Measurements from ENCODE around the gene TMPRSS13.

Gene TMPRSS13

GRCh38 chr11:117878314-117878938, 50.8 kb downstream of the TMPRSS13 start:
- Histone ChIP-seq H3K4me1 (peaks cover 24% of the 10 kb centered on the region), H3K36me3 (replicated peaks) (no peaks in the 10 kb centered on the region), H3K27me3 (ENCODE audit: low read depth) (no peaks in the 10 kb centered on the region), H3K4me3 (no peak overlapping the region), H3K9me3 (no peaks in the 10 kb centered on the region)
- in situ Hi-C loops (cut with MboI; ENCODE audit: low sequenced_read_pairs), result no loop called here
- no peak for DNase-seq (ENCODE audit: low spot score in 2 of 2)

- in situ Hi-C loops (cut with MboI; ENCODE audit: low sequenced_read_pairs), result no loop called here
- Histone ChIP-seq H3K27me3 (ENCODE audit: low read depth) (no peaks in the 10 kb centered on the region), H3K4me1 (peaks cover 19% of the 10 kb centered on the region), H3K36me3 (replicated peaks) (no peaks in the 10 kb centered on the region), H3K4me3 (peak overlapping the region; percentile 91), H3K9me3 (no peaks in the 10 kb centered on the region)
- no peak for DNase-seq (ENCODE audit: low spot score in 2 of 2)
These were observed 52.0 kb downstream of the TMPRSS13 start for GRCh38 chr11:117877120-117877784.

- in situ Hi-C loops (cut with MboI; ENCODE audit: low sequenced_read_pairs), result no loop called here
- Histone ChIP-seq H3K4me3 (peak within 1 kb of the TSS; percentile 91), H3K27me3 (ENCODE audit: low read depth) (no peaks in the 10 kb centered on the region)
These were observed 52.7 kb downstream of the TMPRSS13 start, which contains the start of gene FXYD6 for GRCh38 chr11:117876341-117877119. Gene FXYD6, minus strand, starts transcription at chr11:117876658. Its CDS starts 33,882 bp downstream, at chr11:117842776.

GRCh38 chr11:117876059-117876340, 53.2 kb downstream of the TMPRSS13 start:
- no peaks in the 10 kb centered on the region for H3K36me3 ChIP-seq (replicated peaks)
- H3K4me1 ChIP-seq, result peaks cover 18% of the 10 kb centered on the region
- DNase-seq (ENCODE audit: low spot score in 2 of 2), result no peak
- peak overlapping the region; percentile 91 for H3K4me3 ChIP-seq
- no peaks in the 10 kb centered on the region for H3K27me3 ChIP-seq (ENCODE audit: low read depth)
- H3K9me3 ChIP-seq, result no peaks in the 10 kb centered on the region
- in situ Hi-C loops (cut with MboI; ENCODE audit: low sequenced_read_pairs), result no loop called here

More at GRCh38 chr11:117876341-117877119, 52.7 kb downstream of the TMPRSS13 start, which contains the start of gene FXYD6:
- H3K4me1 ChIP-seq, result peaks cover 17% of the 10 kb centered on the region
- no peaks in the 10 kb centered on the region for H3K9me3 ChIP-seq
- no peaks in the 10 kb centered on the region for H3K36me3 ChIP-seq (replicated peaks)
- peak; percentile 74 to 86 for DNase-seq (ENCODE audit: low spot score in 2 of 2)

GRCh38 chr11:117875382-117876058, 53.7 kb downstream of the TMPRSS13 start:
- H3K4me1 ChIP-seq, result peaks cover 22% of the 10 kb centered on the region
- in situ Hi-C loops (cut with MboI; ENCODE audit: low sequenced_read_pairs), result no loop called here
- no peaks in the 10 kb centered on the region for H3K36me3 ChIP-seq (replicated peaks)
- peak in 1 of 2 experiments; percentile 48 for DNase-seq (ENCODE audit: low spot score in 2 of 2)
- peak overlapping the region; percentile 91 for H3K4me3 ChIP-seq
- H3K9me3 ChIP-seq, result no peaks in the 10 kb centered on the region
- H3K27me3 ChIP-seq (ENCODE audit: low read depth), result no peaks in the 10 kb centered on the region

- Histone ChIP-seq H3K27me3 (ENCODE audit: low read depth) (no peaks in the 10 kb centered on the region), H3K9me3 (no peaks in the 10 kb centered on the region), H3K4me3 (peak overlapping the region; percentile 91), H3K36me3 (replicated peaks) (no peaks in the 10 kb centered on the region), H3K4me1 (peaks cover 28% of the 10 kb centered on the region)
- DNase-seq (ENCODE audit: low spot score in 2 of 2), result no peak
- in situ Hi-C loops (cut with MboI; ENCODE audit: low sequenced_read_pairs), result no loop called here
These were observed 54.3 kb downstream of the TMPRSS13 start for GRCh38 chr11:117874910-117875381.

GRCh38 chr11:117874253-117874909, 54.8 kb downstream of the TMPRSS13 start:
- Histone ChIP-seq H3K27me3 (ENCODE audit: low read depth) (no peaks in the 10 kb centered on the region), H3K9me3 (no peaks in the 10 kb centered on the region), H3K36me3 (replicated peaks) (no peaks in the 10 kb centered on the region), H3K4me1 (peaks cover 32% of the 10 kb centered on the region), H3K4me3 (no peak overlapping the region)
- DNase-seq (ENCODE audit: low spot score in 2 of 2), result no peak
- in situ Hi-C loops (cut with MboI; ENCODE audit: low sequenced_read_pairs), result no loop called here

GRCh38 chr11:117873828-117874125, 55.4 kb downstream of the TMPRSS13 start:
- H3K9me3 ChIP-seq, result no peaks in the 10 kb centered on the region
- DNase-seq (ENCODE audit: low spot score in 2 of 2), result no peak
- H3K36me3 ChIP-seq (replicated peaks), result no peaks in the 10 kb centered on the region
- peaks cover 37% of the 10 kb centered on the region for H3K4me1 ChIP-seq
- H3K27me3 ChIP-seq (ENCODE audit: low read depth), result no peaks in the 10 kb centered on the region
- no peak overlapping the region for H3K4me3 ChIP-seq
- in situ Hi-C loops (cut with MboI; ENCODE audit: low sequenced_read_pairs), result no loop called here

- in situ Hi-C loops (cut with MboI; ENCODE audit: low sequenced_read_pairs), result no loop called here
- no peaks in the 10 kb centered on the region for H3K27me3 ChIP-seq (ENCODE audit: low read depth)
- DNase-seq (ENCODE audit: low spot score in 2 of 2), result no peak
- H3K9me3 ChIP-seq, result no peaks in the 10 kb centered on the region
- no peaks in the 10 kb centered on the region; the same call in 1 of the 2 replicates for H3K36me3 ChIP-seq (replicated peaks)
- H3K4me1 ChIP-seq, result peaks cover 39% of the 10 kb centered on the region
- no peak overlapping the region for H3K4me3 ChIP-seq
These were observed 56.0 kb downstream of the TMPRSS13 start for GRCh38 chr11:117872975-117873827.

- no peak for DNase-seq (ENCODE audit: low spot score in 2 of 2)
- Histone ChIP-seq H3K4me1 (peaks cover 39% of the 10 kb centered on the region), H3K27me3 (ENCODE audit: low read depth) (no peaks in the 10 kb centered on the region), H3K4me3 (no peak overlapping the region), H3K36me3 (replicated peaks) (no peaks in the 10 kb centered on the region; the same call in 1 of the 2 replicates), H3K9me3 (no peaks in the 10 kb centered on the region)
- in situ Hi-C loops (cut with MboI; ENCODE audit: low sequenced_read_pairs), result no loop called here
These were observed 56.7 kb downstream of the TMPRSS13 start for GRCh38 chr11:117872420-117872961.

GRCh38 chr11:117871784-117872183, 57.4 kb downstream of the TMPRSS13 start:
- peaks cover 32% of the 10 kb centered on the region for H3K4me1 ChIP-seq
- in situ Hi-C loops (cut with MboI; ENCODE audit: low sequenced_read_pairs), result no loop called here
- H3K27me3 ChIP-seq (ENCODE audit: low read depth), result no peaks in the 10 kb centered on the region

GRCh38 chr11:117871160-117871559, 58.0 kb downstream of the TMPRSS13 start:
- H3K4me3 ChIP-seq, result no peak overlapping the region
- no peaks in the 10 kb centered on the region; the same call in 1 of the 2 replicates for H3K36me3 ChIP-seq (replicated peaks)
- no peaks in the 10 kb centered on the region for H3K9me3 ChIP-seq
- no peaks in the 10 kb centered on the region for H3K27me3 ChIP-seq (ENCODE audit: low read depth)
- peaks cover 32% of the 10 kb centered on the region for H3K4me1 ChIP-seq
- no peak for DNase-seq (ENCODE audit: low spot score in 2 of 2)
- in situ Hi-C loops (cut with MboI; ENCODE audit: low sequenced_read_pairs), result no loop called here

More at GRCh38 chr11:117871784-117872183, 57.4 kb downstream of the TMPRSS13 start:
- no peak for DNase-seq (ENCODE audit: low spot score in 2 of 2)
- Histone ChIP-seq H3K4me3 (no peak overlapping the region), H3K36me3 (replicated peaks) (no peaks in the 10 kb centered on the region; the same call in 1 of the 2 replicates), H3K9me3 (no peaks in the 10 kb centered on the region)
